ENCODE measurements around the gene ARHGEF19. TPM values are rescaled to one million over a fixed set of nuclear protein-coding genes. Genes with fewer than 3 reads are reported as not detected.

The ARHGEF19 gene
- total and polyA plus RNA-seq, 2 donors from 2014 or later, result 3.5 to 8.2 TPM

GRCh38 chr1:16191916-16192546, 20.4 kb downstream of the ARHGEF19 start:
- intact Hi-C loops (cut with DNase I), result no loop called here
- Histone ChIP-seq H3K9ac (ENCODE audit: low read length in 3 of 3) (no peak overlapping the region), H3K4me1 (ENCODE audit: control insufficient read depth in 2 of 3, insufficient read depth in 2 of 3, low read depth in 1 of 3, low read length in 3 of 3) (peaks cover 0 to 8% (median 0%) of the 10 kb centered on the region in 3 donors), H3K9me3 (ENCODE audit: control insufficient read depth in 2 of 3, insufficient read depth in 1 of 3, low read length in 3 of 3) (no peaks in the 10 kb centered on the region), H3K27me3 (ENCODE audit: control insufficient read depth, insufficient read depth, low read length) (no peaks in the 10 kb centered on the region), H3K27ac (ENCODE audit: low read depth in 2 of 2, low read length in 2 of 2) (no peak overlapping the region), H3K36me3 (ENCODE audit: control insufficient read depth in 2 of 3, insufficient read depth in 3 of 3, low read length in 3 of 3) (no peaks in the 10 kb centered on the region), H3K4me3 (ENCODE audit: low read length in 3 of 3) (no peak overlapping the region)
- no peak for DNase-seq
- TF ChIP-seq CTCF (IDR thresholded peaks at IDR 0.05; ENCODE audit: borderline replicate concordance, extremely low read depth, insufficient read depth), result no peak
- FAIRE-seq, result no peak

GRCh38 chr1:16191309-16191708, 21.1 kb downstream of the ARHGEF19 start:
- DNase-seq, result no peak
- H3K4me3 ChIP-seq (ENCODE audit: low read length in 3 of 3), result no peak overlapping the region
- TF ChIP-seq CTCF (IDR thresholded peaks at IDR 0.05; ENCODE audit: borderline replicate concordance, extremely low read depth, insufficient read depth), result no peak
- H3K4me1 ChIP-seq (ENCODE audit: control insufficient read depth in 2 of 3, insufficient read depth in 2 of 3, low read depth in 1 of 3, low read length in 3 of 3), result peaks cover 0 to 8% (median 0%) of the 10 kb centered on the region in 3 donors
- intact Hi-C loops (cut with DNase I), result no loop called here
- H3K9me3 ChIP-seq (ENCODE audit: control insufficient read depth in 2 of 3, insufficient read depth in 1 of 3, low read length in 3 of 3), result no peaks in the 10 kb centered on the region
- H3K9ac ChIP-seq (ENCODE audit: low read length in 3 of 3), result no peak overlapping the region
- no peaks in the 10 kb centered on the region for H3K36me3 ChIP-seq (ENCODE audit: control insufficient read depth in 2 of 3, insufficient read depth in 3 of 3, low read length in 3 of 3)
- H3K27me3 ChIP-seq (ENCODE audit: control insufficient read depth, insufficient read depth, low read length), result no peaks in the 10 kb centered on the region
- FAIRE-seq, result no peak
- no peak overlapping the region for H3K27ac ChIP-seq (ENCODE audit: low read depth in 2 of 2, low read length in 2 of 2)

- intact Hi-C loops (cut with DNase I), result loop anchor here (5.0 kb wide), 1 partner anchor 113 kb away; no protein-coding TSS in a partner anchor
- Histone ChIP-seq H3K9me3 (ENCODE audit: control insufficient read depth in 2 of 3, insufficient read depth in 1 of 3, low read length in 3 of 3) (no peaks in the 10 kb centered on the region), H3K36me3 (ENCODE audit: control insufficient read depth in 2 of 3, insufficient read depth in 3 of 3, low read length in 3 of 3) (no peaks in the 10 kb centered on the region), H3K4me3 (ENCODE audit: low read length in 3 of 3) (no peak overlapping the region), H3K4me1 (ENCODE audit: control insufficient read depth in 2 of 3, insufficient read depth in 2 of 3, low read depth in 1 of 3, low read length in 3 of 3) (peaks cover 0 to 8% (median 0%) of the 10 kb centered on the region in 3 donors), H3K27me3 (ENCODE audit: control insufficient read depth, insufficient read depth, low read length) (no peaks in the 10 kb centered on the region), H3K9ac (ENCODE audit: low read length in 3 of 3) (no peak overlapping the region), H3K27ac (ENCODE audit: low read depth in 2 of 2, low read length in 2 of 2) (no peak overlapping the region)
- no peak for FAIRE-seq
- TF ChIP-seq CTCF (IDR thresholded peaks at IDR 0.05; ENCODE audit: borderline replicate concordance, extremely low read depth, insufficient read depth), result no peak
- DNase-seq, result peak in 2 of 5 donors; percentile 47 to 68
Measured at GRCh38 chr1:16189921-16190621, 22.4 kb downstream of the ARHGEF19 start.

Data from kidney (tissue), 14 donors.